Smooth muscle cell (in vitro differentiated cells): ENCODE measurements around the gene MXI1. TPM values are rescaled to one million over a fixed set of nuclear protein-coding genes. Genes with fewer than 3 reads are reported as not detected.
A peak's percentile ranks its signal among the peaks of the same experiment; 100 is the strongest.

Experiments used
- DNase-seq: peaks from one replicate; lab custom pipeline; 2025; ENCODE audit not compliant: unreplicated experiment; lab: John Stamatoyannopoulos, UW
- H2AFZ ChIP-seq: fragments of 200-600 bp; sonication (generic); 2 replicates; pipeline ENCODE4 v1.6.0; 2016; ENCODE audit warnings: antibody characterized with exemption, low read depth, mild to moderate bottlenecking
- H3F3A ChIP-seq: fragments of 200-600 bp; sonication (generic); 2 replicates; pipeline ENCODE4 v1.6.0; 2017; ENCODE audit warnings: antibody characterized with exemption, low read depth
- H3K27ac ChIP-seq: fragments of 200-600 bp; sonication (generic); 2 replicates; pipeline ENCODE4 v1.5.1; 2016; ENCODE audit warnings: low read depth, mild to moderate bottlenecking
- H3K27me3 ChIP-seq: fragments of 200-600 bp; sonication (generic); 2 replicates; pipeline ENCODE4 v1.6.1; 2016; ENCODE audit warnings: low read depth, mild to moderate bottlenecking
- H3K36me3 ChIP-seq: fragments of 200-600 bp; sonication (generic); 2 replicates; pipeline ENCODE4 v1.5.1; 2016; ENCODE audit warnings: low read depth
- H3K4me1 ChIP-seq: fragments of 200-600 bp; sonication (generic); 2 replicates; pipeline ENCODE4 v1.5.1; 2016; ENCODE audit warnings: low read depth
- H3K4me2 ChIP-seq: fragments of 200-600 bp; sonication (generic); 2 replicates; pipeline ENCODE4 v1.6.0; 2016; ENCODE audit warnings: mild to moderate bottlenecking
- H3K4me3 ChIP-seq: fragments of 200-600 bp; sonication (generic); 2 replicates; pipeline ENCODE4 v1.5.1; 2016; ENCODE audit warnings: mild to moderate bottlenecking
- H3K79me2 ChIP-seq: fragments of 200-600 bp; sonication (generic); 2 replicates; pipeline ENCODE4 v1.6.0; 2016; ENCODE audit warnings: low read depth, mild to moderate bottlenecking
- H3K9ac ChIP-seq: fragments of 200-600 bp; sonication (generic); 2 replicates; pipeline ENCODE4 v1.6.0; 2016; ENCODE audit warnings: low read depth
- H3K9me3 ChIP-seq: fragments of 200-600 bp; sonication (generic); replicated peaks from 2 replicates; pipeline ENCODE4 v1.5.1; 2016; ENCODE audit warnings: low read depth
- H4K20me1 ChIP-seq: fragments of 200-600 bp; sonication (generic); 2 replicates; pipeline ENCODE4 v1.6.0; 2016; ENCODE audit warnings: low read depth
- CTCF ChIP-seq: fragments of 200-600 bp; sonication (generic); IDR thresholded peaks from 2 replicates; pipeline ENCODE4 v1.5.1; 2017; ENCODE audit warnings: borderline replicate concordance, mild to moderate bottlenecking, antibody characterized with exemption; ENCODE audit not compliant: insufficient read depth, poor library complexity, severe bottlenecking
- whole genome bisulfite sequencing: methylation state at CpG from one replicate; pipeline ENCODE4 v1.1.7; 2016; ENCODE audit warnings: low lambda C conversion rate; 5-methylcytosine and 5-hydroxymethylcytosine counted together
- polyA plus RNA-seq: library from polyadenylated mRNA; unstranded; fragments of >200 nt; fragmentation: Nextera tagmentation; extraction: Ambion mirVana; gene quantifications from 2 replicates; pipeline ENCODE4 v1.2.1, GENCODE V29; 2016
- total RNA-seq: library from RNA; depleted of rRNA; stranded (reverse); fragments of >200 nt; gene quantifications from 2 replicates; pipeline ENCODE4 v1.2.3, GENCODE V29; 2014

MXI1 gene
- total and polyA plus RNA-seq, 2 experiments from 2014 or later = 35.9 to 52.3 TPM

DNA sequence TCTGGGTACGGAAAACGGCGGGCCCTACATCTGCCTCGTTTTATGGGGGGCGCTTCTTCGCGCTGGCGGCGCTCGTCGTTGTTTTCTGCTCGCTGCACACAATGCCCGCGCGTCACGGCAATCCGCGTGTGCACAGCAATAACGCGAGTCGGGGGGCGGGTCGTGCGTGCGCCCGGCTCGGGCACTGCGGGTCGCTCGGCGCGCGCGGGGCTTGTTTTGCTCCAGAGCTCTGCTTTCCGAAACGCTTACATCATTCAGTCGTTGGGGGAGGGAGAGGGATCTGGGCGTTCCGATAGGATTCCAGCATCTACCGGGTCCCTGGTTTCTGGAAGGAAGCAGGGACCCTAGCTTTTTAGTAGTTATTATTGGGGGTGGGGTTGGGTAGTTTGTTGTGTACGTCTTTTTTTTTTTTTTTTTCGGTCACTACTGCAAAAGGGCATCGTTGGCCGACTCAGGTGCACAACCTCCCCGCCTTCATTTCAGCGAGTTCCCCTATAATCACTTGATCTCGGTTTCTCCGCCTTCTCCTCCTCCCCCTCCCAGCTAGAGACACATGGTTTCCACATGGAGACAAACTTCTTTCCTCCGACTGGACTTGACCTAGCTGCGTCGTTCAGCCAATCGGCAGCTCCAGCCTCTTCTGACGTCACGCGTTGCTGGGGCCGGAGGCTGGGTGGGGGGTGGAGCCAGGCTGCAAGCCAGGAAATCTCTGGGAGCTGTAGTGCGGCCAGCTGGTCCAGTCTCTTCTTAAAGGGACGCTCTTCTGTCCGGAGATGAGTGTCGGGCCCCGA, 3.5 kb downstream of the MXI1 start:
- Histone ChIP-seq H3K36me3 (no peaks in the 10 kb centered on the region), H3K27ac (peak overlapping the region; percentile 92), H3K4me3 (peak overlapping the region; percentile 92), H3K9me3 (no peaks in the 10 kb centered on the region), H4K20me1 (peaks cover 45% of the 10 kb centered on the region), H3K4me2 (peak overlapping the region; percentile 97), H3K27me3 (no peaks in the 10 kb centered on the region), H3K79me2 (peaks cover 23% of the 10 kb centered on the region), H3F3A (peaks cover 7% of the 10 kb centered on the region), H3K4me1 (peaks cover 7% of the 10 kb centered on the region), H3K9ac (peak overlapping the region; percentile 96), H2AFZ (peak overlapping the region; percentile 90)
- peak; percentile 80 for DNase-seq
- no peak for TF ChIP-seq CTCF
- WGBS = under 1% methylated on average over 61 of the region's 61 CpGs

DNA sequence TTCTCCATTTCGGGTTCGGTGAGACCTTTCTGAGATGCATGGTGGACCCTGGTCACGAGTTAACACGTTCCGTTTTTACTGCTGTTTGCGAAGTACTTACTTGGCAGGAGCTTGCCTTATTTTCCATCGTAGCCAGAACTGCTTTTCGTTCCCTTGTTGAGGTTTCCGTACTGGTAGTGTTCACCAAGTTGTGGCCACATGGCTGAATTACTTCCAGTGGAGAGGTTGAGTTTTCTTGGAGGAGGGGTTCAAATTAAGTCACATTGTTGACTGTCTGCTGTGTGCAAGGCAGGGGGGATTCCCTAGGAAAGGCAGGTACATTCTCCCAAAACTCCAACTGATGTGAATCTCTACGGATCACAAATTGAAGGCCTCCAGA, 4.0 kb downstream of the MXI1 start:
- H3K9ac ChIP-seq = peak overlapping the region; percentile 30
- H3K4me1 ChIP-seq = peaks cover 7% of the 10 kb centered on the region
- peaks cover 51% of the 10 kb centered on the region for H4K20me1 ChIP-seq
- peaks cover 28% of the 10 kb centered on the region for H3K79me2 ChIP-seq
- H3F3A ChIP-seq = peaks cover 7% of the 10 kb centered on the region
- H3K27me3 ChIP-seq = no peaks in the 10 kb centered on the region
- no peaks in the 10 kb centered on the region for H3K9me3 ChIP-seq
- DNase-seq = no peak
- WGBS = 11% methylated on average over 10 of the region's 10 CpGs
- H3K36me3 ChIP-seq = no peaks in the 10 kb centered on the region
- no peak for TF ChIP-seq CTCF
- peak overlapping the region; percentile 97 for H3K4me2 ChIP-seq
- peak overlapping the region; percentile 11 for H2AFZ ChIP-seq
- H3K4me3 ChIP-seq = peak overlapping the region; percentile 92
- H3K27ac ChIP-seq = peak overlapping the region; percentile 68

GRCh38 chr10:110212119-110213006, 5.0 kb downstream of the MXI1 start:
- peaks cover 58% of the 10 kb centered on the region for H4K20me1 ChIP-seq
- peaks cover 7% of the 10 kb centered on the region for H3F3A ChIP-seq
- no peaks in the 10 kb centered on the region for H3K9me3 ChIP-seq
- peak overlapping the region; percentile 68 for H3K27ac ChIP-seq
- H2AFZ ChIP-seq = no peak overlapping the region
- peaks cover 7% of the 10 kb centered on the region for H3K4me1 ChIP-seq
- no peak overlapping the region for H3K9ac ChIP-seq
- peak overlapping the region; percentile 97 for H3K4me2 ChIP-seq
- no peaks in the 10 kb centered on the region for H3K36me3 ChIP-seq
- TF ChIP-seq CTCF = no peak
- H3K4me3 ChIP-seq = peak overlapping the region; percentile 92
- H3K79me2 ChIP-seq = peaks cover 29% of the 10 kb centered on the region
- 60% methylated on average over 5 of the region's 5 CpGs for WGBS
- no peak for DNase-seq
- H3K27me3 ChIP-seq = no peaks in the 10 kb centered on the region
